ENCODE results near the gene SMG6. TPM values are rescaled to one million over a fixed set of nuclear protein-coding genes. Genes with fewer than 3 reads are reported as not detected.

The SMG6 gene
- total RNA-seq, 1 donor from 2014 or later: 39.7 TPM

- DNase-seq (ENCODE audit: low read depth) (no peak), FAIRE-seq (no peak)
- Histone ChIP-seq H3K9ac (ENCODE audit: low read length) (peak overlapping the region; percentile 70), H3K36me3 (ENCODE audit: insufficient read depth, low read length) (peaks cover 8% of the 10 kb centered on the region), H3K27ac (ENCODE audit: low read depth, low read length) (peak overlapping the region; percentile 79), H3K79me2 (ENCODE audit: insufficient read depth, low read length) (peaks cover 14% of the 10 kb centered on the region), H2AFZ (ENCODE audit: low read depth, low read length) (no peak overlapping the region), H4K20me1 (ENCODE audit: insufficient read depth, low read length) (no peaks in the 10 kb centered on the region), H3K4me1 (ENCODE audit: insufficient read depth, low read length) (peaks cover 59% of the 10 kb centered on the region), H3K27me3 (ENCODE audit: insufficient read depth, low read length) (no peaks in the 10 kb centered on the region), H3K4me3 (ENCODE audit: insufficient read depth, low read depth, low read length) (no peak overlapping the region), H3K4me2 (ENCODE audit: low read length) (peak overlapping the region; percentile 30), H3K9me3 (ENCODE audit: insufficient read depth, low read depth, low read length) (no peaks in the 10 kb centered on the region)
- H3K36me3 Mint-ChIP-seq (ENCODE audit: low read depth, unreplicated experiment): peaks cover 31% of the 10 kb centered on the region
- H3K9me3 Mint-ChIP-seq (ENCODE audit: unreplicated experiment): no peaks in the 10 kb centered on the region
- no peak overlapping the region for H3K4me3 Mint-ChIP-seq (ENCODE audit: unreplicated experiment)
- no peaks in the 10 kb centered on the region for H3K27me3 Mint-ChIP-seq (ENCODE audit: low read depth, unreplicated experiment)
- TF ChIP-seq CTCF (IDR thresholded peaks at IDR 0.05; ENCODE audit: insufficient read depth, low read depth, low read length) (no peak), EZH2 (IDR thresholded peaks at IDR 0.05; ENCODE audit: insufficient read depth, low read length) (no peak)
- peak overlapping the region; percentile 76 for H3K27ac Mint-ChIP-seq (ENCODE audit: unreplicated experiment)
- H3K4me1 Mint-ChIP-seq (ENCODE audit: low read depth, unreplicated experiment): peaks cover 45% of the 10 kb centered on the region
Observed at GRCh38 chr17:2180768-2181167, 122.8 kb downstream of the SMG6 start.

GRCh38 chr17:2179615-2180295 lies 123.8 kb downstream of the SMG6 start:
- no peaks in the 10 kb centered on the region for H3K27me3 Mint-ChIP-seq (ENCODE audit: low read depth, unreplicated experiment)
- peak; percentile 95 for DNase-seq (ENCODE audit: low read depth)
- H3K4me1 ChIP-seq (ENCODE audit: insufficient read depth, low read length): peaks cover 69% of the 10 kb centered on the region

More at GRCh38 chr17:2179615-2180295, 123.8 kb downstream of the SMG6 start:
- no peaks in the 10 kb centered on the region for H4K20me1 ChIP-seq (ENCODE audit: insufficient read depth, low read length)
- peak overlapping the region; percentile 79 for H3K27ac ChIP-seq (ENCODE audit: low read depth, low read length)
- H3K36me3 Mint-ChIP-seq (ENCODE audit: low read depth, unreplicated experiment): peaks cover 30% of the 10 kb centered on the region
- peak overlapping the region; percentile 62 for H3K27ac Mint-ChIP-seq (ENCODE audit: unreplicated experiment)
- no peaks in the 10 kb centered on the region for H3K9me3 Mint-ChIP-seq (ENCODE audit: unreplicated experiment)
- peaks cover 2% of the 10 kb centered on the region for H3K36me3 ChIP-seq (ENCODE audit: insufficient read depth, low read length)
- H3K4me3 ChIP-seq (ENCODE audit: insufficient read depth, low read depth, low read length): no peak overlapping the region
- peak; percentile 76 for FAIRE-seq
- peak overlapping the region; percentile 62 for H3K9ac ChIP-seq (ENCODE audit: low read length)
- H3K4me1 Mint-ChIP-seq (ENCODE audit: low read depth, unreplicated experiment): peaks cover 50% of the 10 kb centered on the region
- H3K9me3 ChIP-seq (ENCODE audit: insufficient read depth, low read depth, low read length): no peaks in the 10 kb centered on the region
- H3K4me2 ChIP-seq (ENCODE audit: low read length): peak overlapping the region; percentile 14
- no peak for TF ChIP-seq EZH2 (IDR thresholded peaks at IDR 0.05; ENCODE audit: insufficient read depth, low read length)
- no peak for TF ChIP-seq CTCF (IDR thresholded peaks at IDR 0.05; ENCODE audit: insufficient read depth, low read depth, low read length)
- H3K27me3 ChIP-seq (ENCODE audit: insufficient read depth, low read length): no peaks in the 10 kb centered on the region
- H2AFZ ChIP-seq (ENCODE audit: low read depth, low read length): no peak overlapping the region
- H3K4me3 Mint-ChIP-seq (ENCODE audit: unreplicated experiment): no peak overlapping the region
- peaks cover 17% of the 10 kb centered on the region for H3K79me2 ChIP-seq (ENCODE audit: insufficient read depth, low read length)

Measured in astrocyte (in vitro differentiated cells and primary cell).